SK-N-MC (cell line): ENCODE measurements around the gene COQ7.

Experiments used
- EZH2 ChIP-seq: fragments of 200-600 bp; sonication (generic); IDR thresholded peaks from one replicate; pipeline ENCODE4 v1.6.1; 2017; ENCODE audit warnings: antibody characterized with exemption
- POLR2AphosphoS5 ChIP-seq: IDR thresholded peaks from 2 replicates; pipeline ENCODE4 v1.6.1; 2012; ENCODE audit warnings: mild to moderate bottlenecking, low read depth, low read length, borderline replicate concordance

DNA sequence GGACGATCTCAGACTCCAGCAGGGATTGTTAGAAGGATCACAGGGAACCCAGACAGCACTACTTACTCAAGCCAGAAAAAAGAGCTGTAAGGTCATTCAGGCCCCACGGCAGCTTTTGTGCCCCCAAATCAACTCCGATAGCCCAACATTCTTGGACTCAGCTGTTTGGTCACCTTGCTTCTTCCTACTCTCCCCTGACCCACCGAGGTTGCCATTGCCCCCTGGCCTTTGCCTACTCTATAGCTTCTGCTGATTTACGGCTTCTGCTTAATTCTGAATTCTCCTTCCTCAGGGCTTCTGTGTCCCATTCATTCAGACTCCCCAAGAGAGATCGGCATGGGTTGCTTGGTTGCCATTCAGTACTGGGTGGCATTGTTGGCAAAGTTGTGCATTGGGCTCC lies 37.7 kb downstream of the COQ7 start:
- no peak for TF ChIP-seq EZH2
- no peak for TF ChIP-seq POLR2AphosphoS5
